Stimulated activated CD4-positive, alpha-beta T cell treated with anti-CD3 and anti-CD28 coated beads, Interleukin-1b, Interleukin-23, amount 100 ng/mL, for 1 hour (primary cell): ENCODE measurements around the gene NGF.
"Not testable (repeated sequence)": the region's sequence is repeated elsewhere in the genome, so short reads cannot be mapped to it uniquely, and the experiment has no call there.

Experiments
- DNase-seq, 2 donors: peaks; one replicate each; pipeline ENCODE4 v3.0.0-alpha.2; 2020; ENCODE audit warnings: low read depth in 2 of 2

The NGF gene

GRCh38 chr1:115337633-115338456 lies at the start of gene NGF:
TSS of gene NGF (minus strand) at chr1:115338249. CDS start at chr1:115286795, 51,454 bp downstream.
- DNase-seq = no peak

- not testable (repeated sequence) for DNase-seq
Measured at GRCh38 chr1:115383455-115383854, 45.4 kb upstream of the NGF start.

GRCh38 chr1:115379943-115380342 lies 41.9 kb upstream of the NGF start:
- DNase-seq = no peak

- no peak for DNase-seq
Measured at GRCh38 chr1:115377411-115377810, 39.4 kb upstream of the NGF start.

GRCh38 chr1:115374598-115374997 lies 36.5 kb upstream of the NGF start:
- DNase-seq = no peak

GRCh38 chr1:115373305-115373704 lies 35.3 kb upstream of the NGF start:
- no peak for DNase-seq

- DNase-seq = no peak
Measured at GRCh38 chr1:115365738-115366137, 27.7 kb upstream of the NGF start.

- no peak for DNase-seq
Measured at GRCh38 chr1:115364780-115365155, 26.7 kb upstream of the NGF start.

- DNase-seq = no peak
Measured at GRCh38 chr1:115364046-115364779, 26.2 kb upstream of the NGF start.

- DNase-seq = no peak
Measured at GRCh38 chr1:115363171-115363570, 25.1 kb upstream of the NGF start.

GRCh38 chr1:115360505-115361129 lies 22.6 kb upstream of the NGF start:
- not testable (repeated sequence) for DNase-seq

GRCh38 chr1:115359787-115360452 lies 21.9 kb upstream of the NGF start:
- DNase-seq = not testable (repeated sequence)

GRCh38 chr1:115356356-115356755 lies 18.3 kb upstream of the NGF start:
- DNase-seq = no peak

GRCh38 chr1:115355069-115355468 lies 17.0 kb upstream of the NGF start:
- no peak for DNase-seq

GRCh38 chr1:115351143-115351542 lies 13.1 kb upstream of the NGF start:
- no peak for DNase-seq

GRCh38 chr1:115348636-115349035 lies 10.6 kb upstream of the NGF start:
- DNase-seq = no peak

- DNase-seq = no peak
Measured at GRCh38 chr1:115347282-115347681, 9.2 kb upstream of the NGF start.

- no peak for DNase-seq
Measured at GRCh38 chr1:115343200-115343737, 5.2 kb upstream of the NGF start.

GRCh38 chr1:115341948-115342347 lies 3.9 kb upstream of the NGF start:
- no peak for DNase-seq

GRCh38 chr1:115340879-115341278 lies 2.8 kb upstream of the NGF start:
- no peak for DNase-seq

- no peak for DNase-seq
Measured at GRCh38 chr1:115338457-115338820, 390 bp upstream of the NGF start.

- DNase-seq = no peak
Measured at GRCh38 chr1:115337276-115337632, 795 bp downstream of the NGF start.
